ENCODE data around the gene VIM. TPM values are rescaled to one million over a fixed set of nuclear protein-coding genes. Genes with fewer than 3 reads are reported as not detected.

VIM gene
- total and polyA plus RNA-seq, 2 donors from 2014 or later: 403 to 1,044 TPM

GRCh38 chr10:17231788-17232187, 3.7 kb downstream of the VIM start:
- no peaks in the 10 kb centered on the region for H3K27me3 ChIP-seq (ENCODE audit: control insufficient read depth, insufficient read depth, low read length)
- intact Hi-C loops (cut with DNase I): no loop called here
- no peak overlapping the region for H3K9ac ChIP-seq (ENCODE audit: low read length in 3 of 3)
- H3K9me3 ChIP-seq (ENCODE audit: control insufficient read depth in 2 of 3, insufficient read depth in 1 of 3, low read length in 3 of 3): no peaks in the 10 kb centered on the region
- H3K27ac ChIP-seq (ENCODE audit: low read depth in 2 of 2, low read length in 2 of 2): no peak overlapping the region
- peaks cover 0 to 26% (median 24%) of the 10 kb centered on the region in 3 donors for H3K36me3 ChIP-seq (ENCODE audit: control insufficient read depth in 2 of 3, insufficient read depth in 3 of 3, low read length in 3 of 3)
- peaks cover 0 to 12% (median 0%) of the 10 kb centered on the region in 3 donors for H3K4me1 ChIP-seq (ENCODE audit: control insufficient read depth in 2 of 3, insufficient read depth in 2 of 3, low read depth in 1 of 3, low read length in 3 of 3)
- no peak for TF ChIP-seq CTCF (IDR thresholded peaks at IDR 0.05; ENCODE audit: borderline replicate concordance, extremely low read depth, insufficient read depth)
- FAIRE-seq: no peak
- peak overlapping the region; percentile 5 to 78 (median 15) for H3K4me3 ChIP-seq (ENCODE audit: low read length in 3 of 3)
- DNase-seq: no peak

- intact Hi-C loops (cut with DNase I): no loop called here
- H3K4me1 ChIP-seq (ENCODE audit: control insufficient read depth in 2 of 3, insufficient read depth in 2 of 3, low read depth in 1 of 3, low read length in 3 of 3): peaks cover 0 to 8% (median 0%) of the 10 kb centered on the region in 3 donors
Observed at GRCh38 chr10:17232276-17232960, 4.4 kb downstream of the VIM start.

GRCh38 chr10:17233286-17233991, 5.4 kb downstream of the VIM start:
- no peak for DNase-seq
- Histone ChIP-seq H3K9me3 (ENCODE audit: control insufficient read depth in 2 of 3, insufficient read depth in 1 of 3, low read length in 3 of 3) (no peaks in the 10 kb centered on the region), H3K27me3 (ENCODE audit: control insufficient read depth, insufficient read depth, low read length) (no peaks in the 10 kb centered on the region), H3K27ac (ENCODE audit: low read depth in 2 of 2, low read length in 2 of 2) (no peak overlapping the region), H3K9ac (ENCODE audit: low read length in 3 of 3) (no peak overlapping the region), H3K4me3 (ENCODE audit: low read length in 3 of 3) (peak overlapping the region in 1 of 3 donors; percentile 7), H3K4me1 (ENCODE audit: control insufficient read depth in 2 of 3, insufficient read depth in 2 of 3, low read depth in 1 of 3, low read length in 3 of 3) (peaks cover 0 to 8% (median 0%) of the 10 kb centered on the region in 3 donors), H3K36me3 (ENCODE audit: control insufficient read depth in 2 of 3, insufficient read depth in 3 of 3, low read length in 3 of 3) (peaks cover 0 to 26% (median 24%) of the 10 kb centered on the region in 3 donors)
- intact Hi-C loops (cut with DNase I): no loop called here
- TF ChIP-seq CTCF (IDR thresholded peaks at IDR 0.05; ENCODE audit: borderline replicate concordance, extremely low read depth, insufficient read depth): no peak
- no peak for FAIRE-seq

More at GRCh38 chr10:17232276-17232960, 4.4 kb downstream of the VIM start:
- FAIRE-seq (no peak), DNase-seq (no peak)
- H3K4me3 ChIP-seq (ENCODE audit: low read length in 3 of 3): peak overlapping the region in 1 of 3 donors; percentile 78
- no peaks in the 10 kb centered on the region for H3K9me3 ChIP-seq (ENCODE audit: control insufficient read depth in 2 of 3, insufficient read depth in 1 of 3, low read length in 3 of 3)
- H3K36me3 ChIP-seq (ENCODE audit: control insufficient read depth in 2 of 3, insufficient read depth in 3 of 3, low read length in 3 of 3): peaks cover 0 to 26% (median 24%) of the 10 kb centered on the region in 3 donors
- H3K27ac ChIP-seq (ENCODE audit: low read depth in 2 of 2, low read length in 2 of 2): no peak overlapping the region
- TF ChIP-seq CTCF (IDR thresholded peaks at IDR 0.05; ENCODE audit: borderline replicate concordance, extremely low read depth, insufficient read depth): no peak
- no peaks in the 10 kb centered on the region for H3K27me3 ChIP-seq (ENCODE audit: control insufficient read depth, insufficient read depth, low read length)
- H3K9ac ChIP-seq (ENCODE audit: low read length in 3 of 3): no peak overlapping the region
